NCI-H2107 treated with DMSO at 0.1 percent for 48 hours (cell line): ENCODE results near the gene MYLK2.

Experiments
- DNase-seq: peaks from one replicate; lab custom pipeline; 2025; ENCODE audit not compliant: unreplicated experiment; lab: John Stamatoyannopoulos, UW

Gene MYLK2

GRCh38 chr20:31835554-31835953, 16.4 kb downstream of the MYLK2 start:
- DNase-seq = no peak

- no peak for DNase-seq
These were observed 17.1 kb downstream of the MYLK2 start for GRCh38 chr20:31835977-31836852.

GRCh38 chr20:31836853-31837608, 17.9 kb downstream of the MYLK2 start:
- DNase-seq = no peak

- DNase-seq = no peak
These were observed 18.8 kb downstream of the MYLK2 start for GRCh38 chr20:31837896-31838397.

- DNase-seq = no peak
These were observed 19.6 kb downstream of the MYLK2 start for GRCh38 chr20:31838646-31839292.

- no peak for DNase-seq
These were observed 20.8 kb downstream of the MYLK2 start for GRCh38 chr20:31839782-31840487.

GRCh38 chr20:31840906-31841816, 22.0 kb downstream of the MYLK2 start:
- no peak for DNase-seq

GRCh38 chr20:31841928-31842327, 22.8 kb downstream of the MYLK2 start:
- DNase-seq = no peak

GRCh38 chr20:31842471-31843157, 23.5 kb downstream of the MYLK2 start:
- DNase-seq = no peak

- DNase-seq = no peak
These were observed 24.1 kb downstream of the MYLK2 start for GRCh38 chr20:31843288-31843687.

GRCh38 chr20:31843881-31844280, 24.7 kb downstream of the MYLK2 start:
- DNase-seq = no peak

GRCh38 chr20:31844737-31845299, 25.7 kb downstream of the MYLK2 start:
- no peak for DNase-seq

- no peak for DNase-seq
These were observed 26.2 kb downstream of the MYLK2 start, which contains the start of gene FOXS1 for GRCh38 chr20:31845300-31845863. TSS of gene FOXS1 (minus strand) at chr20:31845604. CDS start at chr20:31845542, 62 bp downstream.

- no peak for DNase-seq
These were observed 27.6 kb downstream of the MYLK2 start for GRCh38 chr20:31846793-31847138.

GRCh38 chr20:31848088-31848999, 29.2 kb downstream of the MYLK2 start:
- DNase-seq = no peak

GRCh38 chr20:31849306-31849930, 30.3 kb downstream of the MYLK2 start:
- DNase-seq = no peak
